GM12878 (cell line): ENCODE results near the gene SRRM5. TPM values are rescaled to one million over a fixed set of nuclear protein-coding genes. Genes with fewer than 3 reads are reported as not detected.

Experiments
- ATF7 ChIP-seq: fragments of 450-650 bp; IDR thresholded peaks from 2 replicates; pipeline ENCODE4 v1.6.1; 2016; ENCODE audit warnings: low read depth, mild to moderate bottlenecking
- BHLHE40 ChIP-seq, 2 experiments: fragments of 450-650 bp in 1 of 2; IDR thresholded peaks; 2 replicates each; pipeline ENCODE4 v1.6.1; 2011 to 2017; ENCODE audit warnings: low read depth in 2 of 2, borderline replicate concordance in 1 of 2, improper control_type of control experiment in 1 of 2, low read length in 1 of 2, mild to moderate bottlenecking in 1 of 2
- CBFB ChIP-seq: IDR thresholded peaks from 2 replicates; pipeline ENCODE4 v1.6.1; 2016; ENCODE audit warnings: antibody characterized with exemption, low read depth
- CHD2 ChIP-seq: IDR thresholded peaks from 2 replicates; pipeline ENCODE4 v1.6.1; 2011; ENCODE audit warnings: low read depth, low read length, improper control_type of control experiment, borderline replicate concordance
- ETV6 ChIP-seq, 2 experiments: fragments of 450-650 bp in 1 of 2; IDR thresholded peaks in 1 of 2; conservative IDR thresholded peaks in 1 of 2; 2 replicates each; pipeline ENCODE4 v1.6.1; 2014; ENCODE audit warnings: antibody characterized with exemption in 1 of 2, borderline replicate concordance in 1 of 2, low read depth in 1 of 2, mild to moderate bottlenecking in 1 of 2, moderate library complexity in 1 of 2
- NFYA ChIP-seq: IDR thresholded peaks from 2 replicates; pipeline ENCODE4 v1.6.1; 2011; ENCODE audit warnings: low read depth, mild to moderate bottlenecking, low read length, improper control_type of control experiment, borderline replicate concordance
- POLR2A ChIP-seq: IDR thresholded peaks from 2 replicates; pipeline ENCODE4 v1.6.1; 2011; ENCODE audit warnings: low read depth, mild to moderate bottlenecking, low read length
- RB1 ChIP-seq: fragments of 450-650 bp; formaldehyde crosslinking; IDR thresholded peaks from 2 replicates; pipeline ENCODE4 v1.6.1; 2017; ENCODE audit warnings: mild to moderate bottlenecking, borderline replicate concordance
- RFX5 ChIP-seq: IDR thresholded peaks from 2 replicates; pipeline ENCODE4 v1.6.1; 2011; ENCODE audit warnings: low read depth, low read length, improper control_type of control experiment
- RUNX3 ChIP-seq: IDR thresholded peaks from 2 replicates; pipeline ENCODE4 v1.6.1; 2012; ENCODE audit warnings: low read length, inconsistent platforms
- SMARCA5 ChIP-seq: fragments of 450-650 bp; IDR thresholded peaks from 2 replicates; pipeline ENCODE4 v1.6.1; 2017; ENCODE audit warnings: mild to moderate bottlenecking
- SREBF1 ChIP-seq: IDR thresholded peaks from 2 replicates; pipeline ENCODE4 v1.6.1; 2012; ENCODE audit warnings: mild to moderate bottlenecking, low read length
- SUZ12 ChIP-seq: fragments of 200-600 bp; sonication (generic); IDR thresholded peaks from one replicate; pipeline ENCODE4 v1.6.1; 2018; ENCODE audit warnings: antibody characterized with exemption, mild to moderate bottlenecking; ENCODE audit not compliant: unreplicated experiment
- TCF12 ChIP-seq: IDR thresholded peaks from 2 replicates; pipeline ENCODE4 v1.6.1; 2011; ENCODE audit warnings: low read depth, mild to moderate bottlenecking, low read length
- YY1 ChIP-seq: IDR thresholded peaks from 2 replicates; pipeline ENCODE4 v1.6.1; 2011; ENCODE audit warnings: low read depth, mild to moderate bottlenecking, low read length
- ZNF24 ChIP-seq: fragments of 450-650 bp; IDR thresholded peaks from 2 replicates; pipeline ENCODE4 v1.6.1; 2017; ENCODE audit warnings: antibody characterized with exemption, mild to moderate bottlenecking
- ZNF384 ChIP-seq: IDR thresholded peaks from 2 replicates; pipeline ENCODE4 v1.6.1; 2012; ENCODE audit warnings: low read depth, mild to moderate bottlenecking, low read length, improper control_type of control experiment, borderline replicate concordance
- polyA plus RNA-seq, 11 experiments: library from polyadenylated mRNA; depleted of rRNA in 4 of 11; unstranded in 6 of 11; stranded (reverse) in 5 of 11; fragments of >200 nt; fragmentation: Nextera tagmentation in 4 of 11; fragmentation: Illumina TruSeq in 1 of 11; extraction: Ambion mirVana in 4 of 11; extraction: Trizol in 1 of 11; gene quantifications; 1 replicate in 1 of 11; 2 replicates in 10 of 11; pipeline versions ENCODE4 v1.2.1 to v1.2.3, GENCODE V29; 2011 to 2016; ENCODE audit warnings: inconsistent platforms in 2 of 11, missing spikeins in 2 of 11, low read depth in 1 of 11
- total RNA-seq, 4 experiments: library from RNA; depleted of rRNA in 3 of 4; stranded (reverse); fragments of >200 nt in 3 of 4; fragmentation: Illumina TruSeq in 1 of 4; extraction: Trizol in 1 of 4; gene quantifications; 2 replicates each; pipeline versions ENCODE4 v1.2.1 to v1.2.3, GENCODE V29; 2013 to 2021
- TF ChIP-seq, protein P1 (sequence below): fragments of 450-650 bp; IDR thresholded peaks from 2 replicates; pipeline ENCODE4 v1.6.1; 2018; ENCODE audit warnings: mild to moderate bottlenecking, low read depth, moderate library complexity; ENCODE audit not compliant: partially characterized antibody
- TF ChIP-seq, protein P2 (sequence below): fragments of 450-650 bp; IDR thresholded peaks from 2 replicates; pipeline ENCODE4 v1.6.1; 2016; ENCODE audit warnings: mild to moderate bottlenecking
- TF ChIP-seq, protein P3 (sequence below): IDR thresholded peaks from 2 replicates; pipeline ENCODE4 v1.6.1; 2011; ENCODE audit warnings: borderline replicate concordance, low read depth, mild to moderate bottlenecking, moderate library complexity, low read length; ENCODE audit not compliant: insufficient read depth, poor library complexity, severe bottlenecking
- TF ChIP-seq, protein P4 (sequence below): fragments of 450-650 bp; formaldehyde crosslinking; IDR thresholded peaks from 2 replicates; pipeline ENCODE4 v1.5.0; 2022; ENCODE audit warnings: mild to moderate bottlenecking, missing genetic modification characterization

SRRM5 gene
- total and polyA plus RNA-seq, 10 of the 15 experiments (the other 5 are each of a cell fraction or from before 2014, with no cell fraction given): 0.06 to 0.38 (median 0.24) TPM; not detected in 2

DNA sequence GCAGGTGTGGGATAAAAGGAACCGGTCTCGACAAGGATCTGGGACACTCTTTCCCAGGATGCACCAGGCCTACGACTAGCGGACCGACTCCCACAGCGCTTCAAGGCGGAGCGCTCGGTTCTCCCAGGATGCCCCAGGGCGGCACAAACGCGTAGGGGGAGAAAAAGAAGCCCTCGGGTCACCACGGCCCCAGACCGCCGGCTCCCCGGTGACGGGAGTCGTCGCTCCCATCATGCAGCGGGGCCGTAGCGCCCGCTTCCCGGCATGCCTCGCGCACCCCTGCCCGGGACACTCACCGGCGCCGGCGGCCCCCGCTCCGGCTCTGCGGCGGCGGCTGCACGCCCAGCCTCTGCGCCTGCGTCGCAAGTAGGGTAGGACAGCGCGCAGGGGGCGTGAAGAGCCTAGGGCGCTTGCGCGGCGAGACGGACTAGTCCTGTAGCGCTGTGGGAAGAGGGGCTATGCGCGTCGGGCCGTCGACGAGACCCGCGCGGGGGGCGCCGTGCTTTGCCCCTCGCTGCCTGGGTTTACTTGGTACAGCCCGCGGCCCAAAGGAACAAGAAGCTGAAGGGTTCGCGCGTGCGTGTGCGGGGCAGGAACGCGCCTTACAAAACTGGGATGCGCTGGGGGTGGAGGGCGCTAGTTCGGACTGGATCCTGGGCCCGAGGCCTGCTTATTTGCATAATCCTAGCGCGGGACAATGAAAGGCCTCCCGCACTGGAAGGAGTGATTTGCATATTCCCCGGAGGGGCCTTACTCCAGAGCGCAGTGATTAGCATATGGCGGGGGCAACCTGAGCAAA is 7.6 kb downstream of the SRRM5 start, which contains the start of gene ZNF428 (continued):
- TF ChIP-seq, protein P1, sequence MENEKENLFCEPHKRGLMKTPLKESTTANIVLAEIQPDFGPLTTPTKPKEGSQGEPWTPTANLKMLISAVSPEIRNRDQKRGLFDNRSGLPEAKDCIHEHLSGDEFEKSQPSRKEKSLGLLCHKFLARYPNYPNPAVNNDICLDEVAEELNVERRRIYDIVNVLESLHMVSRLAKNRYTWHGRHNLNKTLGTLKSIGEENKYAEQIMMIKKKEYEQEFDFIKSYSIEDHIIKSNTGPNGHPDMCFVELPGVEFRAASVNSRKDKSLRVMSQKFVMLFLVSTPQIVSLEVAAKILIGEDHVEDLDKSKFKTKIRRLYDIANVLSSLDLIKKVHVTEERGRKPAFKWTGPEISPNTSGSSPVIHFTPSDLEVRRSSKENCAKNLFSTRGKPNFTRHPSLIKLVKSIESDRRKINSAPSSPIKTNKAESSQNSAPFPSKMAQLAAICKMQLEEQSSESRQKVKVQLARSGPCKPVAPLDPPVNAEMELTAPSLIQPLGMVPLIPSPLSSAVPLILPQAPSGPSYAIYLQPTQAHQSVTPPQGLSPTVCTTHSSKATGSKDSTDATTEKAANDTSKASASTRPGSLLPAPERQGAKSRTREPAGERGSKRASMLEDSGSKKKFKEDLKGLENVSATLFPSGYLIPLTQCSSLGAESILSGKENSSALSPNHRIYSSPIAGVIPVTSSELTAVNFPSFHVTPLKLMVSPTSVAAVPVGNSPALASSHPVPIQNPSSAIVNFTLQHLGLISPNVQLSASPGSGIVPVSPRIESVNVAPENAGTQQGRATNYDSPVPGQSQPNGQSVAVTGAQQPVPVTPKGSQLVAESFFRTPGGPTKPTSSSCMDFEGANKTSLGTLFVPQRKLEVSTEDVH: no peak
- TF ChIP-seq YY1 (peak; percentile 62; the same call in 1 of the 2 replicates), BHLHE40 (IDR thresholded peaks at IDR 0.05; ENCODE audit: borderline replicate concordance in 1 of 2, low read depth in 2 of 2, low read length in 1 of 2) (peak; percentile 31 to 78; a peak in 3 of 4 replicates), CHD2 (no peak; the same call in 1 of the 2 replicates), RFX5 (no peak), RUNX3 (peak; percentile 29), POLR2A (peak; percentile 87), ZNF384 (no peak), NFYA (no peak), SUZ12 (no peak), ZNF24 (no peak), CBFB (no peak), RB1 (0 out of 2 replicates have a peak, but pooled peaks have one; percentile 62), ETV6 (conservative IDR thresholded peaks at IDR 0.05 in 1 of 2, IDR thresholded peaks at IDR 0.05 in 1 of 2; ENCODE audit: borderline replicate concordance in 1 of 2, low read depth in 1 of 2) (no peak), TCF12 (no peak), ATF7 (peak; percentile 12; the same call in 1 of the 2 replicates), SREBF1 (no peak), SMARCA5 (peak; percentile 77)
- TF ChIP-seq, protein P2, sequence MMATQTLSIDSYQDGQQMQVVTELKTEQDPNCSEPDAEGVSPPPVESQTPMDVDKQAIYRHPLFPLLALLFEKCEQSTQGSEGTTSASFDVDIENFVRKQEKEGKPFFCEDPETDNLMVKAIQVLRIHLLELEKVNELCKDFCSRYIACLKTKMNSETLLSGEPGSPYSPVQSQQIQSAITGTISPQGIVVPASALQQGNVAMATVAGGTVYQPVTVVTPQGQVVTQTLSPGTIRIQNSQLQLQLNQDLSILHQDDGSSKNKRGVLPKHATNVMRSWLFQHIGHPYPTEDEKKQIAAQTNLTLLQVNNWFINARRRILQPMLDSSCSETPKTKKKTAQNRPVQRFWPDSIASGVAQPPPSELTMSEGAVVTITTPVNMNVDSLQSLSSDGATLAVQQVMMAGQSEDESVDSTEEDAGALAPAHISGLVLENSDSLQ: peak; percentile 29; the same call in 1 of the 2 replicates
- TF ChIP-seq, protein P3, sequence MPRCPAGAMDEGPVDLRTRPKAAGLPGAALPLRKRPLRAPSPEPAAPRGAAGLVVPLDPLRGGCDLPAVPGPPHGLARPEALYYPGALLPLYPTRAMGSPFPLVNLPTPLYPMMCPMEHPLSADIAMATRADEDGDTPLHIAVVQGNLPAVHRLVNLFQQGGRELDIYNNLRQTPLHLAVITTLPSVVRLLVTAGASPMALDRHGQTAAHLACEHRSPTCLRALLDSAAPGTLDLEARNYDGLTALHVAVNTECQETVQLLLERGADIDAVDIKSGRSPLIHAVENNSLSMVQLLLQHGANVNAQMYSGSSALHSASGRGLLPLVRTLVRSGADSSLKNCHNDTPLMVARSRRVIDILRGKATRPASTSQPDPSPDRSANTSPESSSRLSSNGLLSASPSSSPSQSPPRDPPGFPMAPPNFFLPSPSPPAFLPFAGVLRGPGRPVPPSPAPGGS: no peak
- TF ChIP-seq, protein P4, sequence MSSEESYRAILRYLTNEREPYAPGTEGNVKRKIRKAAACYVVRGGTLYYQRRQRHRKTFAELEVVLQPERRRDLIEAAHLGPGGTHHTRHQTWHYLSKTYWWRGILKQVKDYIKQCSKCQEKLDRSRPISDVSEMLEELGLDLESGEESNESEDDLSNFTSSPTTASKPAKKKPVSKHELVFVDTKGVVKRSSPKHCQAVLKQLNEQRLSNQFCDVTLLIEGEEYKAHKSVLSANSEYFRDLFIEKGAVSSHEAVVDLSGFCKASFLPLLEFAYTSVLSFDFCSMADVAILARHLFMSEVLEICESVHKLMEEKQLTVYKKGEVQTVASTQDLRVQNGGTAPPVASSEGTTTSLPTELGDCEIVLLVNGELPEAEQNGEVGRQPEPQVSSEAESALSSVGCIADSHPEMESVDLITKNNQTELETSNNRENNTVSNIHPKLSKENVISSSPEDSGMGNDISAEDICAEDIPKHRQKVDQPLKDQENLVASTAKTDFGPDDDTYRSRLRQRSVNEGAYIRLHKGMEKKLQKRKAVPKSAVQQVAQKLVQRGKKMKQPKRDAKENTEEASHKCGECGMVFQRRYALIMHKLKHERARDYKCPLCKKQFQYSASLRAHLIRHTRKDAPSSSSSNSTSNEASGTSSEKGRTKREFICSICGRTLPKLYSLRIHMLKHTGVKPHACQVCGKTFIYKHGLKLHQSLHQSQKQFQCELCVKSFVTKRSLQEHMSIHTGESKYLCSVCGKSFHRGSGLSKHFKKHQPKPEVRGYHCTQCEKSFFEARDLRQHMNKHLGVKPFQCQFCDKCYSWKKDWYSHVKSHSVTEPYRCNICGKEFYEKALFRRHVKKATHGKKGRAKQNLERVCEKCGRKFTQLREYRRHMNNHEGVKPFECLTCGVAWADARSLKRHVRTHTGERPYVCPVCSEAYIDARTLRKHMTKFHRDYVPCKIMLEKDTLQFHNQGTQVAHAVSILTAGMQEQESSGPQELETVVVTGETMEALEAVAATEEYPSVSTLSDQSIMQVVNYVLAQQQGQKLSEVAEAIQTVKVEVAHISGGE: no peak
